Brain microvascular endothelial cell (primary cell): ENCODE results near the gene CCDC175.

Experiments used
- DNase-seq: peaks from one replicate; pipeline ENCODE4 v3.0.0-alpha.2; 2020
- H3K27ac ChIP-seq: fragments of 250-450 bp; sonication (Bioruptor Pico); 2 replicates; pipeline ENCODE4 v1.5.1; 2020; ENCODE audit warnings: mild to moderate bottlenecking, moderate library complexity
- H3K27me3 ChIP-seq: fragments of 250-450 bp; sonication (Bioruptor Pico); replicated peaks from 2 replicates; pipeline ENCODE4 v1.5.1; 2020; ENCODE audit warnings: mild to moderate bottlenecking
- H3K36me3 ChIP-seq: fragments of 250-450 bp; sonication (Bioruptor Pico); replicated peaks from 2 replicates; pipeline ENCODE4 v1.5.1; 2020; ENCODE audit warnings: mild to moderate bottlenecking
- H3K4me3 ChIP-seq: 2 replicates; pipeline ENCODE4 v1.5.1; 2011; ENCODE audit warnings: low read depth, mild to moderate bottlenecking, control low read depth, low read length, moderate library complexity
- in situ Hi-C: cut with HindIII; loops from 2 replicates; pipeline ENCODE4 v1.10.0; 2017; ENCODE audit warnings: low sequenced_read_pairs, low pct_ligation_motif_present
- TF ChIP-seq, protein P1 (sequence below): IDR thresholded peaks from 2 replicates; pipeline ENCODE4 v1.5.1; 2011; ENCODE audit warnings: low read depth, mild to moderate bottlenecking, moderate library complexity, low read length, control low read depth, inconsistent platforms; ENCODE audit errors: missing control alignments

CCDC175 gene

DNA sequence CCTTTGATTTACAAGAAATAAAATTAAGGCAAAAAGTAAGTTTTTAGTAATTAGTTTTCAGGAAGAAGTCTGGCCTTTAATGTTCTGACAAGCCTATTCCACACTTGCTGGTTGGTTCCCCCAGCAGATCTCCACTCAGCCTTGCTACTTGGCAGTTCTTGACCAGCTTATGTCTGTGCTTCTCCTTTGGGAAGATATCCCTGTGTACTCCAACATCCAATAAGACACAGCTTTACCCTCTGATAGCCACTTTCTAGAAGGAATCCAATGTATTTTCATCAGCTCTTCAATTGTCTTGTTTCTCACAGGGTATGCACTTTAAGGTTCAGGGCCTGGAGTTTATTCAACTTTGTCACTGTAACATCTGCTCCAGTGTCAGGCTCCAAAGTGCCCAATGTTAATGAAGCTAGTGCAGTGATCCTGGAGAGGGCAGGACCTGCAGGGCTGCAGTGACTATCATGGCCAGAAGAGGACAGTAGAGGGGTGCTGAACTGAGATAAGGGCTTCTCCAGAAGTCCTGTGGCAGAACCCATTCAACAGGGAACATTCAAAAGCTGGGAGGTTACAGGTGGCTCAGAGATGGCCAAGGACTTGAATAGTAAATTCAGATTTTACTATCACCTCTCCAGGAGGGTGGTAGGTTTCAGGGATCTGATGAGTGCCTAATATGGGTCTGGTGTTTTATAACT, 69.4 kb downstream of the CCDC175 start:
- Histone ChIP-seq H3K4me3 (no peak overlapping the region), H3K36me3 (peaks cover 5% of the 10 kb centered on the region), H3K27ac (no peak overlapping the region), H3K27me3 (no peaks in the 10 kb centered on the region)
- TF ChIP-seq, protein P1, sequence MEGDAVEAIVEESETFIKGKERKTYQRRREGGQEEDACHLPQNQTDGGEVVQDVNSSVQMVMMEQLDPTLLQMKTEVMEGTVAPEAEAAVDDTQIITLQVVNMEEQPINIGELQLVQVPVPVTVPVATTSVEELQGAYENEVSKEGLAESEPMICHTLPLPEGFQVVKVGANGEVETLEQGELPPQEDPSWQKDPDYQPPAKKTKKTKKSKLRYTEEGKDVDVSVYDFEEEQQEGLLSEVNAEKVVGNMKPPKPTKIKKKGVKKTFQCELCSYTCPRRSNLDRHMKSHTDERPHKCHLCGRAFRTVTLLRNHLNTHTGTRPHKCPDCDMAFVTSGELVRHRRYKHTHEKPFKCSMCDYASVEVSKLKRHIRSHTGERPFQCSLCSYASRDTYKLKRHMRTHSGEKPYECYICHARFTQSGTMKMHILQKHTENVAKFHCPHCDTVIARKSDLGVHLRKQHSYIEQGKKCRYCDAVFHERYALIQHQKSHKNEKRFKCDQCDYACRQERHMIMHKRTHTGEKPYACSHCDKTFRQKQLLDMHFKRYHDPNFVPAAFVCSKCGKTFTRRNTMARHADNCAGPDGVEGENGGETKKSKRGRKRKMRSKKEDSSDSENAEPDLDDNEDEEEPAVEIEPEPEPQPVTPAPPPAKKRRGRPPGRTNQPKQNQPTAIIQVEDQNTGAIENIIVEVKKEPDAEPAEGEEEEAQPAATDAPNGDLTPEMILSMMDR, result peak; percentile 98
- peak; percentile 64 for DNase-seq
- in situ Hi-C loops, result no loop called here

DNA sequence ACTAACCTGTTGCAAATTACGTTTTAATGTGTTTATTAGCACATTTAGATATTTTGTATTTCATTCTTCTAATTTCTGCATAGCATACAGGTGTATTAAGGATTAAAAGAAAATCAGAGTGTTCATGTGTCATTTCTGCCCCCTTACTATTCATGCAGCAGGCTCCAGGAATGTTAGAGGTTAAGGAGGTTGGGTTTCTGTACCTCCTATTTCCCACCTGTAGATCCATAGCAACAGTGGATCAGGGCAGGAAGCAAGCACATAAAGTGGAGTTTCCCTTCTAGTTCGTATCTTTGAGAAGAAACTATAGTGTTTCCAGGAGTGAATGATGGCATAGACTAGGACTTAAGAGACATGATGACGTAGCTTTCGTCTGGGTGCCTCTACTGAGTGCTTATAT, 73.4 kb downstream of the CCDC175 start:
- in situ Hi-C loops, result no loop called here
- no peak for DNase-seq
- no peak overlapping the region for H3K4me3 ChIP-seq
- TF ChIP-seq, protein P1, result no peak
- H3K27me3 ChIP-seq, result no peaks in the 10 kb centered on the region
- H3K27ac ChIP-seq, result no peak overlapping the region
- peaks cover 10% of the 10 kb centered on the region for H3K36me3 ChIP-seq

DNA sequence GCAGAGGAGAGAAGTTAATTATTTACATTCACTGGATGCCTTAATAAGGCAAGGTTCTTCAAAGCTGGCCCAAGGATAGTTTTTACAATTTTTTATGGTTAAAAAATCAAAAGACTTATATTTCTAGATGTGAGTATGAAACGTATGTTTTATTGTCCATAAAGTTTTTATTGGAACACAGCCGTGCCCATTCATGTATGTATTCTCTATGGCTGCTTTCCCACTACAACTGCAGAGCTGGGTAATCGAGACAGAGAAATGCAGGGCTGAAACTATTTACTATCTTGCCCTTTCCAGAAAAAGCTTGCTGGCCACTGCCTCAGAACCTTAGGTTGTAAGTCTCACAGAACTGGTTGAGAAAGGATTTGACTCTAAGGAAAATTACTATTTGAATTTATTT, 75.9 kb downstream of the CCDC175 start:
- DNase-seq, result no peak
- no peak overlapping the region for H3K4me3 ChIP-seq
- TF ChIP-seq, protein P1, result no peak
- H3K27me3 ChIP-seq, result no peaks in the 10 kb centered on the region
- peaks cover 12% of the 10 kb centered on the region for H3K36me3 ChIP-seq
- in situ Hi-C loops, result no loop called here
- no peak overlapping the region for H3K27ac ChIP-seq

DNA sequence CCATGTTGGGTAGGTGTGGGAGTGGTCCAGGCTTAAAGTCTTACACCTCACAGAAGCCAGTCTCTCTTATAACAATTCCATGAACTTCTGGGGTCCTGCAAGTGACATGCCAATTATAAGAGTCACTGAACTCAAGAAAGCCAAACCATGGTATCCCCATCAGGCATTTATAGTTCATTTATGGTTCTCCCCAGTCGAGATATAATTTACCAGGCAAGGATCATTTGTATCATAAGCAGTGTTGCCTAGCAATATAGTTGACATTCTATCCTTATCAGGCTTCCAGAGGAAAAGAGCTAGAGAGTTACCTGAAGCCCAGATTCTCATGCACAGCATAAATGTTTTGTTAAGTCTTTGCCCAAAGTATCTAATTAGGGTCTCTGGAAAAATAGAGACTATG, 84.2 kb downstream of the CCDC175 start:
- Histone ChIP-seq H3K27me3 (no peaks in the 10 kb centered on the region), H3K27ac (no peak overlapping the region), H3K36me3 (peaks cover 41% of the 10 kb centered on the region), H3K4me3 (no peak overlapping the region)
- TF ChIP-seq, protein P1, result no peak
- no peak for DNase-seq
- in situ Hi-C loops, result no loop called here

DNA sequence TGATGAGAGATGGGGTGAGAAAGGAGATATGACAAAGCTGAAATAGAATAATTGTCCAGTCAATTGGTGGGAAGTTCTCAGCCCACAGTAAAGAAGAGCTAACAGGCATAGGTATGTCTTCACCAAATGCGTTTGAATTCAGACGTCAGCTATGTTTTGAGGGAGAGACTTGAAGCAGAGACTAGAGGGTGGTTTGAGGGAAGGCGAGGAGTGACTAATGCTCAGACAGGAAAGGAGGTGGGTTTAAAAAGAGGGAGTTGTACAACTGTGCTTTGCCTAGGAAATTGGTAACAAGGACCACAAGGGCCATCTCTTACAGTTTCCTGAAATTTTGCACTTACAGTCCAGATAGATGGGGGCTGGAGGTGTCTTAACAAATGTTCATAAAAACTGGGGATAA, 85.9 kb downstream of the CCDC175 start:
- in situ Hi-C loops, result no loop called here
- Histone ChIP-seq H3K4me3 (no peak overlapping the region), H3K27me3 (no peaks in the 10 kb centered on the region), H3K36me3 (peaks cover 39% of the 10 kb centered on the region), H3K27ac (no peak overlapping the region)
- no peak for DNase-seq
- TF ChIP-seq, protein P1, result no peak

DNA sequence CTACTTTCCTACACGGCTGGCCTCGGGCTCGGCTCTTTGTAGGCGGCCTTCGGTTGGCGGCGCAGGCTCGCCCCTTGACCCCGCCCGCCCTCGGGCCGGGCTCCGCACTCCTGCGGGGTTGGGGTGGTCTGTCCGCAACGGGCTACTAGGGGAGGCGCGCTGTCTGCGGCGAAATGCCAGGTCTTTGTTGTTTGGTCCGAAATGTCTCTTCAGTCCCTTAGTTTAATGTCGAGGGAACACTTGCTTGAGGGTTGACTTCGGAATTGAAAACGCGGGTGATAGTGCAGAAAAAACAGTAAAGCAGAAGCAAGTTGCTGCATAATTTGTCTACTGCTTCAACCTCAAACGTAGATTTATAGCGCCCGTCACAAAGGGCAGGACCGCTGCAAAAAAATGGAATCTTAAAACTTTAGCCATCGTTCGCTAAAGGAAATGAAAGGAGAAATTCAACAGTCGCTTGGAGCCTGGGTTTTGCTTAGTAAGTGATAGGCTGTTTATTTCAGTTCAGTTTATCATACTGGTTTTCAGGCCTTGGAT, 91.9 kb downstream of the CCDC175 start:
- Histone ChIP-seq H3K27ac (peak overlapping the region; percentile 93), H3K27me3 (no peaks in the 10 kb centered on the region), H3K36me3 (peaks cover 11% of the 10 kb centered on the region), H3K4me3 (peak overlapping the region; percentile 90)
- TF ChIP-seq, protein P1, result no peak
- in situ Hi-C loops, result no loop called here
- no peak for DNase-seq
